KOPT-K1 (cell line): Measurements from ENCODE around the gene CELF5.
"Not testable (repeated sequence)": the region's sequence is repeated elsewhere in the genome, so short reads cannot be mapped to it uniquely, and the experiment has no call there.

Experiments
- H3K27ac ChIP-seq: fragments of 200-600 bp; sonication (generic); 2 replicates; pipeline ENCODE4 v1.5.1; 2016; ENCODE audit warnings: antibody characterized with exemption, mild to moderate bottlenecking, low read depth, low read length; ENCODE audit not compliant: poor library complexity, severe bottlenecking
- H3K36me3 ChIP-seq: fragments of 200-600 bp; sonication (generic); 2 replicates; pipeline ENCODE4 v1.5.1; 2017; ENCODE audit warnings: antibody characterized with exemption, mild to moderate bottlenecking, low read length, moderate library complexity; ENCODE audit not compliant: insufficient read depth
- H3K9me3 ChIP-seq: fragments of 200-600 bp; sonication (generic); 2 replicates; pipeline ENCODE4 v1.5.1; 2017; ENCODE audit warnings: antibody characterized with exemption, low read length, mild to moderate bottlenecking; ENCODE audit not compliant: insufficient read depth, poor library complexity, severe bottlenecking

Gene CELF5

DNA sequence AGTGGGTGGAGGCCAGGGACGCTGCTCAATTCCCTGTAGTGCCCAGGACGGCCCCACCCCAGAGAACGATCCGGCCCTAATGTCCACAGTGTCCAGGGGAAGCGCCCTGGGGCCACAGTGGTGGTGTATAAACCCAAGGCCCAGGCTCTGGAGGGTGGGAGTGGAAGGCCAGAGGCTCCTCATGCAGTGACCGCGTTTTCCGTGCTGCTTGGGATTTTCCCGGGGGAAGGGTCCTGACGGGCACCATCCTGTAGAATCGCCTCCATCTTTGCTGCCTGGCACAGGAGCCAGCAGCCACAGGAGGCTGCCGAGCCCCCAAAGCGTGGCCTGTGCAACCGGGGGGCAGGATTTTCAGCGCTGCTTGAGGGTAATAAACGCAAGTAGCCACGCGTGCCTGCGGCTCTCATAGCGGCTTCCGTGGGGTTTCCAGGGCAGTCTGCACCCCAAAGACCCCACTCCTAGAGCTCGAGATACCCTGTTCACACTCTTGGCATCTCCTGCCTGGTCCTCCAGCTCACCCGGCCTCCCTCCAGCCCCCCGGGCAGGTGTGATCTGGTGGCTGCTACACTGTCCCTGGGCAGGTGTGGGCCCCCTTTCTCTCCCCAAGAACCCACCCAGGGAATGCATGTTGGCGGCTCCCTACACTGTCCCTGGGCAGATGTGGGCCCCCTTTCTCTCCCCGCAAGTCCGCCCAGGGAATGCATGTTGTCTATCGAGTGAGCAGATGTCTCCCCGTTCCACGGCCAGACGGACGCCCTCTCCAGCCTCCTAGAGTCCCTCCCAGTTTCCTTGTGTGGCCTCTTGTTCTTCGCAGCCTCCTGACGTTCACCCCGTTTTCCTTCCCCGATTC lies 36.6 kb upstream of the CELF5 start:
- Histone ChIP-seq H3K9me3 (no peaks in the 10 kb centered on the region), H3K36me3 (peaks cover 51% of the 10 kb centered on the region), H3K27ac (no peak overlapping the region)

DNA sequence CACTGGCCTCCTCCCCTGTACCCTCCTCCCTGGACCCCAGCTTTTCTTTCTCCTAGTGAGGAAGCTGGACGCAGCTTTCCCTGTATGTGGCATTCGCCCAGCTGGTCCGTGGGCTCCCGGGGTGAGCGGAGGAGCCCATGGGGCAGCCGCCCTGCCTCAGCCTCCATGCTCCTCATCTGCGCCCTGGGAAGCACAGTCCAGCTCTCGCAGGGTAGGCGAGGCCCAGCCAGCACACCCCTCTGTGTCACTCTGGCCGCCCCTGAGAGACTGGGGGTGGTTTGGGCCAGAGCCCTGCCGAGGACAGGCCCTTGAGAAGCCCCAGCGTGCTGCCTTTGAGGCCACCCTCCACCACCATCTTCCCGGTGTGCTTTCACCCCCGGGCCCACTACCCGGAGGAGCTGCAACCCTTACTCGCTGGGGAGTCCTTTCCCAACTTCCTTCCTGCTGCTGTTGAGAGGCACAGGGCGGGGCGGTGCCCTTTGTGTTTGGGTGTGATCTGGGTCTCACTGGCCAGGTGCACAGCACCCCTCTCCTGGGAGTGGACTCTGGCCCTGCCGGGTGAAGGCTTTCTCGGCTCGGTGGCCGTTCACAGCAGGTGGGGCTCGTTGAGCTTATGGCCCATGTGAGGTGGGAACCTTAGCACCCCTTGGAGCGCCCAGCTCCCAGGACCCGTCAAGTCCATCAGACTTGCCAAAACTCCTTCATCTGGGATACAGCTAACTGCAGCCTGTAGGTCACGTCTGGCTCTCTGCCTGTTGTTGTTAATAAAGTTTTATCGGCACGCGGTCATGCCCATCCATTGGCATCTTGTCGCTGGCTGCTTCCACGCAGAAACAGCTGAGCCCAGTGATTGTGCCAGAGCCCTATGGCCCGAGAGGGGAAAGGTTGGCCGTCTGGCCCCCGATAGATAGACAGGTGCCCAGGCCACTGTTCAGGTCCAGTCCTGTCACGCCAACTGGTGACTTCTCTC lies 35.5 kb upstream of the CELF5 start:
- H3K36me3 ChIP-seq = peaks cover 58% of the 10 kb centered on the region
- H3K9me3 ChIP-seq = no peaks in the 10 kb centered on the region
- no peak overlapping the region for H3K27ac ChIP-seq

DNA sequence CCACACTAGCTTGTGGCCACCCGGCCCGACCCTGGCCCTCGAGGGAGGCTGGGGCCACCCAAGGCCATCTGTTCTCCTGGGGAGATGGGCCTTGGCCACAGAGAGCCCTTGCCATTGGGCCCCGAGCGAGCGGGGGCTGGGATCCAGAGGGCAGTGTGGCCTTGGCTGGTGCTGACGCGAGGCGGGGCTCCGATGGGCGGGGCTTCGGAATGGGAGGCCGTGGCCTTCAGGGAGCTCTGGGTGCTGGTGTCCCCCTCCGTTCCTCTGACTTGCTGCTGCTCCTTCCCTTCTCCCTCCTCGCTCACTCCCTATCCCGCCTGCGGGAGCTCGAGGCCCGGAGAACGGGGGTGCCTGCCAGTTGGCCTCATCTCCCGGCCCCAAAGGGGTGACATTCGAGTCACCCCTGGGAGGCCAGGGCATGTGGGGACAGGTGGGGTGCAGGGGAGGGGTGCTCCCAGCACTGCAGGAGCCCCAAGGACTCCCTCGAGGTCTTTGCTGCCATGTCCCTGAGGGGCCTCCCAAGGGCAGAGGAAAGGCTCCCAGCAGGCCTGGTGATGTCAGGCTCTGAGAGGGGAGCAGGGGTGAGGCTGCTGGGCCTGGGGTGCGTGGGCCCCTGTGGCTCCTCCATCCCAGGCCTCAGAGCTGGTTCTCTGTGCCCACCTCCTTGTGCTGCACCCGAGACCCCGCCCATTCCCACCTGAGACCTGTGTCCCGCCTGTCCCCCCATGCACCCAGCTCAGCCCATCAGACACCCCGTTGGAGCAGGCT lies 34.6 kb upstream of the CELF5 start:
- Histone ChIP-seq H3K36me3 (peaks cover 59% of the 10 kb centered on the region), H3K27ac (no peak overlapping the region), H3K9me3 (no peaks in the 10 kb centered on the region)

DNA sequence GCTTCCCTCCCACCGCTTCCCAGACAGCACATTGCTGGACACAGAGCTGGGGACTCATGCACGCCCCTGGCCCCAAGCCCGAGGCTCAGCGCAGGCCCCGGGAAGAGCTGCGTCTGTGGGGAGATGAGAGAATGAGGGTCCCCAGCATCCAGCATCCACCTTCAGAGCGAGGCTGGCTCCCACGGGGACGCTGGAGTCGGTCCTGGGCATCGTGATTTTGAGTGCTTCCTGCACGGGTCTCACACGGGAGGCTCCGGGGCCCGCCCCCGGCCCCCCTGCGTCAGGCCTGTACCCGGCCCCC lies 34.0 kb upstream of the CELF5 start:
- Histone ChIP-seq H3K27ac (no peak overlapping the region), H3K36me3 (peaks cover 63% of the 10 kb centered on the region)

DNA sequence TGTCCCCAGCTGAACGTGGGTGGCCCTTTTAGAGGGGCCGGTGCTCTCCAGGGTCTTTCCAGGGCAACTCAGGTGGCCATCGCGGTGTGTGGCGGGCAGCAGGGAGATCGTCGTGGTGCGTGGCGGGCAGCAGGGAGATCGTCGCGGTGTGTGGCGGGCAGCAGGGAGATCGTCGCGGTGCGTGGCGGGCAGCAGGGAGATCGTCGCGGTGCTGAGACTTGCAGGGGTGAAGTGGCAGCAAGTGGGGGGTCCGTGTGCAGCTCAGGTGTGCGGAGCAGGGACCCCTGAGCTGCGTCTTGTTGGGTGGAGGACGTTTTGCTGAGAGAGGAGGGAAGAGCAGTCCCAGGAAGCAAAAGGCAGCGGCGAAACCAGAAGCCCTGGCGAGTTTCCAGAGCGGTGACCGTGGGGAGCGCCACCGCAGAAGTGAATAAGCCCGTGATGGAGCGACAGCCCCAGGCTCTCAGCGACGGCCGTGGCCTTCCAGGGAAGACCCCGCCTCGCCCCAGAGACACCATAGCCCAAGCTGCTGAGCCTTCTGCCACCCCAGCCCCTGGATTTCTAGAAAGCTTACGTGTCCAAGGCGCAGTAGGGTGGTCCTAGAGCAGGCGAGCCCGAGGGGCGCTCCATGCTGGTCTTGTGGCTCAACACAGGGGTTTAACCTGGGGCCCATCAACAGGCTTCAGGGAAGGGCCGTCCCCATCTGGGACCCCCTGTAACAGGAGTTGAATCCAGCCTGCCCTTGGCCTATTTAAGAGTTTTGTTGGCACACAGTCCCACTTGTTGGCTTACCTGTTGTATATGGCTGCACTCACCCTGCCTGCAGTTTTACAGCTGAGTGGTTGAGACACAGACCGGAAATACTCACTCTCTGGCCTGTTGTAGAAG lies 33.3 kb upstream of the CELF5 start:
- Histone ChIP-seq H3K9me3 (no peaks in the 10 kb centered on the region), H3K36me3 (peaks cover 69% of the 10 kb centered on the region), H3K27ac (no peak overlapping the region)

More for the DNA sequence above, 34.0 kb upstream of the CELF5 start:
- H3K9me3 ChIP-seq = no peaks in the 10 kb centered on the region

DNA sequence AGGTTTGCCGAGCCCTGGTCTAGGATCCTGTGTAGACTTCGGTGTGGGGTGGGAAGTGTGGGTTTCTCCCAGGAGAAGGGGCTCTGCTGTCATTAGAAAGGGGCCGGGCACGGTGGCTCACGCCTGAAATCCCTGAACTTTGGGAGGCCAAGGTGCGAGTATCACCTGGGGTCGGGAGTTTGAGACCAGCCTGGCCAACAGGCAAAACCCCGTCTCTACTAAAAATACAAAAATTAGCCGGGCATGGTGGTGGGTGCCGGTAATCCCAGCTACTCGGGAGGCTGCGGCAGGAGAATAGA lies 32.7 kb upstream of the CELF5 start:
- peaks cover 75% of the 10 kb centered on the region for H3K36me3 ChIP-seq
- not testable (repeated sequence) for H3K27ac ChIP-seq, H3K9me3 ChIP-seq

DNA sequence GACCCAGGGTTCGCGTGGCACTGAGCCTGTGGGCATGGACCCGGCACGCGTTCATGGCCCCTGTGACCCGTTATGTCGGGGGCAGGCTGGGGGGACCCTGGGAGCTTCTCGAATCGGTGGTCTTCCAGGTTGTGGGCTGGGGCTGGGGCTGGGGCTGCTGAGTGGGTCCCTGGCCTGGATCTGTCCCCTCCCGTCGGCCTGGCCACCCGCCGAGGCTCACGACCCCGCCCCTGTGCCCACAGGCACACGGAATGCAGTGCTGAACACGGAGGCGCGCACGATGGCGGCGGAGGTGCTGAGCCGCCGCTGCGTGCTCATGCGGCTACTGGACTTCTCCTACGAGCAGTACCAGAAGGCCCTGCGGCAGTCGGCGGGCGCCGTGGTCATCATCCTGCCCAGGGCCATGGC lies 32.2 kb upstream of the CELF5 start:
- Histone ChIP-seq H3K27ac (no peak overlapping the region), H3K36me3 (peaks cover 79% of the 10 kb centered on the region), H3K9me3 (no peaks in the 10 kb centered on the region)

DNA sequence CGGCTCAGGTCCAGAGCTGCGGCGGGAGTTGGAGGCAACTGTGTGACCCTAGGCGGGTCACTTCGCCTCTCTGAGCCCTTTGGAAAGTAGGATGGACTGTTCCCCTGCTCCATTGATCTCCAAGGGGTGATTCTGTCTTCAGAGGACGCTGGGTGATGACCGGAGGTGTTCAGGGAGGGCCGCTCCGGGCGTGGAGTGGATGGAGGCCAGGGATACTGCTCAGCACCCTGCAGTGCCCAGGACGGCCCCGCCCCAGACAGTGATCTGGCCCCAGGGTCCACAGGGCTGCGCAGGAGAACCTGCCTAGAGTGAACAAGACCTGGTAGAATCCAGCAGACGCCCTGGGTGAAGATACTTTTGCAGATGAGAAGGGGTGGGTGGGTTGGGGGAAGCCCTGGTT lies 31.8 kb upstream of the CELF5 start:
- Histone ChIP-seq H3K27ac (no peak overlapping the region), H3K9me3 (no peaks in the 10 kb centered on the region), H3K36me3 (peaks cover 81% of the 10 kb centered on the region)

DNA sequence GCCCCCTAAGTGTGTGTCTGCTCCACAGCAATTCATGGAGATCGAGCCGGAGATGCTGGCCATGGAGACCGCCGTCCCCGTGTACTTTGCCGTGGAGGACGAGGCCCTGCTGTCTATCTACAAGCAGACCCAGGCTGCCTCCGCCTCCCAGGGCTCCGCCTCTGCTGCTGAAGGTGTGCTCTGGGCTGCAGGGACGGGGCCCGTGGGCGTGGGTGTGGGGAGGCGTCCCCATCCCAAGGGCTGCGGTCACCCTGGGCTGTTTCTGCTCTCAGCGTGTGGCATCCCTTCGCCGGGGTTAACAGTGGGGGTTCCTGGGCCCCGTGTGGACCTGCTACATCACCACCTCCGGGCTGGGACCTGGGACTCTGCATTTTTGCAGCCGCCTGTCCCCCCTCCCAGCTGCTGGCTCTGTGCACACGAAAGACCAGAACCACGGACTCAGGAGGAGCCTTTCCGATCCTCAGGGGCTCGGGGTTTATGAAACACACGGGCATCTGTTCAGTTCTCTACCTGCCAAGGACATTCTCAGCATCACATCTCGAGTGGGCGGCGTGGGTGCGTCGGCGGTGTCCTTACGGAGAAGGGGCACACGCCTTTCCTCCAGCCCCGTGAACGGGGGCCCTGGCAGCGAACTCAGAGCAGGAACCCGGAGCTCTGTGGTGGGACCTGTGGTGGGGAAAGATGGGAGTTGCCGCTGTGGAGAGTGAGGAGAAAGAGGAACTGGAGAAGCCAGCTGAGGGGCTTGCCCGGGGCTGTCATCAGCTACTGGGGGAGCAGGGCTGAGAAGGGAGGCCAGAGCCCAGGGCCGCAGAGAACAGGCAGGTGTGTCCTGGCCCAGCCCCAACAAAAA lies 31.0 kb upstream of the CELF5 start:
- Histone ChIP-seq H3K36me3 (peaks cover 82% of the 10 kb centered on the region), H3K9me3 (no peaks in the 10 kb centered on the region), H3K27ac (no peak overlapping the region)

DNA sequence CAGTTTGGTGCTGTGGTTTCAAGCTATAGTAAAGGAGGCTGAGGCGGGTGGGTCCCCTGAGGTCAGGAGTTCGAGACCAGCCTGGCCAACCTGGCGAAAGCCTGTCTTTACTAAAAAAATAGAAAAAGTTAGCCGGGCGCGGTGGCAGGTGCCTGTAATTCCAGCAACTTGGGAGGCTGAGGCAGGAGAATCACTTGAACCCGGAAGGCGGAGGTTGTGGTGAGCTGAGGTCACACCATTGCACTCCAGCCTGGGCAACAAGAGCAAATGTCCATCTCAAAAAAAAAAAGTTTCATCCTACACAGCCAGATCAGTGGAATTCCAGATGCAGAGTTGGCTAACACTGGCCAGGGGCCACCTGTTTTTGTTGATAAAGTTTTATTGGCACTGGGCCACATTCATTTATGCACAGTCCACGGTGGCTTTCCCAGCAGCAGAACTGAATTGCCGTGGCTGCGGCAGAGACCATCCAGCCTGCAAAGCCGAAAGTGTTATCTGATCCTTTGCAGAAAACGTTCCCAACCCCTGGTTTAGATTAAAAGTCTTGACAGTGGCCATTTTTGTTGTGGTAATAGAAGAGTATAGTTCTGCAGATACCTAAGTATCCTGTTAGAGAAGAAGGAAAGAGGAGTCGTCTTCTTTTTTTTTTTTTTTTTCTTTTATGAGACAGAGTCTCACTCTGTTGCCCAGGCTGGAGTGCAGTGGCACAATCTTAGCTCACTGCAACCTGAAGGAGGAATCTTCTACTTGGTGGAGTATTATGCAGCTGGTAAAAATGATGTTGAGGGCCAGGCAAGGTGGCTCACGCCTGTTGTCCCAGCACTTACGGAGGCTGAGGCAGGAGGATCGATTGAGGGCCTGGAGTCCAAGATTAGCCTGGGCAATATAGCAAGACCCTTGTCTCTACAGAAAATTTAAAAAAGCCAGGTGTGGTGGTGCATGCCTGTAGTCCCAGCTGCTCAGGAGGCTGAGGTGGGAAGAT lies 30.1 kb upstream of the CELF5 start:
- H3K36me3 ChIP-seq = peaks cover 82% of the 10 kb centered on the region
- H3K27ac ChIP-seq = no peak overlapping the region
- no peaks in the 10 kb centered on the region for H3K9me3 ChIP-seq

DNA sequence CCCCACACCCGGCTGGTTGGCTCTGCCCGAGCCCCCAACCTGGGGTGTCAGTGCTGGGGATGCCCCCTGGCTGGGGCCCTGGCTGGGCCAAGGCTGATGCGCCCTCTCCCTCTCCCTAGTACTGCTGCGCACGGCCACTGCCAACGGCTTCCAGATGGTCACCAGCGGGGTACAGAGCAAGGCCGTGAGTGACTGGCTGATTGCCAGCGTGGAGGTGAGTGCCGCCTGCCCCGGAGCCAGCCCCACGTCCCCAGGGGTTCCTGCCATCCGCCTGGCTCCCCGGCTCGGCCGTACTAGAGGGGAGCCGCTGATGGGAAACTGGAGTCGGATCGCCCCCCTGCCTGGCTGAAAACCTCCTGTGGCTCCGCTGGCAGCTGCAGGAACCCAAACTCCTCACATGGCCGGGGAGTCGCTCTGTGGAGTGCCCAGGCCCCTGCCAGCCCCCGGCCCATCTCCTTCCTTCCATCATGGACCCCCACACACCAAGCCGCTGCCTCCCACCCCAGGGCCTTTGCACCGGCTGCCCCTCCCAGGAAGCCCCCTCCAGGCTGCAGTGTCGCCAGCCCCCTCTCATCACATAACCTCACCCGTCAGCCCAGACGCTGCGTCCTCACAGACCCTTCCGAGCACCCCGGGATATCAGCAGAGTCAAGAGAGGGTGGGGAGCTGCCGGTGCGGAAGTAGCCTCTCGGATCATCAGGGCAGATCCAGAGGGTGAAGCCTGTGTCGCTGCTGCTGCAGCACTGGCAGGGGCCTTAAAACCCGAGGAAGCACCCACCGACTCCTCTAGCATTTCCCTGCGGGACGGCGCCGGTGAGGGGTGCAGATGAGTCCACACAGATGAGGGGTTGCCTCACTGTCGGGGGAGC lies 28.2 kb upstream of the CELF5 start:
- no peaks in the 10 kb centered on the region for H3K9me3 ChIP-seq
- no peak overlapping the region for H3K27ac ChIP-seq
- peaks cover 71% of the 10 kb centered on the region for H3K36me3 ChIP-seq

DNA sequence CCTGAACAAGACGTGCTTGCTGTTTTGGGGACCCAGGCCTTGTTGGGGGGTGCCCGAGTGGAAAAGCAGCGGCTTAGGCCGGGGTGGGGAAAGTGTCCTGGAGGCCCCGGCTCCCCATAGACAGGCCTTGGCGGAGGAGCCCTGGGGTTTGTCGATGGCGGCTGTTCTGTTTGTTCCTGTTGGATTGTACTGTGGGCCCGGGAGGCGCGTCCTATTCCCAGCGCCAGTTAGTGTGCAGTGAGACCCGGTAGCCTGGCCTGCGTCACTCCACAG lies 27.6 kb upstream of the CELF5 start:
- Histone ChIP-seq H3K36me3 (peaks cover 70% of the 10 kb centered on the region), H3K27ac (no peak overlapping the region), H3K9me3 (no peaks in the 10 kb centered on the region)
